ENCODE results near the gene DNAJB6.

- TF ChIP-seq CTCF (conservative IDR thresholded peaks at IDR 0.05) (no peak), ZFX (IDR thresholded peaks at IDR 0.05) (no peak)
Measured at GRCh38 chr7:157462840-157463239, 126.0 kb downstream of the DNAJB6 start.

Data from C4-2B (cell line).